HCT116 (cell line): ENCODE data around the gene JAK3. TPM values are rescaled to one million over a fixed set of nuclear protein-coding genes. Genes with fewer than 3 reads are reported as not detected.

Experiments used
- ATAC-seq: fragments of 200-7000 bp; cut with Tn5 transposase; 2 replicates; pipeline ENCODE4 v1.9.1; 2020; ENCODE audit warnings: mild to moderate bottlenecking, moderate library complexity
- BruUV-seq: library from RNA; stranded (reverse); fragments of 400-500 nt; replicated peaks from 2 replicates; lab custom pipeline; 2021; lab: Mats Ljungman, UMichigan
- CTCF ChIA-PET: fragments of 300-600 bp; sonication (Branson Sonifier 250); formaldehyde crosslinking; loops from one replicate; lab custom pipeline; 2021; ENCODE audit warnings: antibody characterized with exemption; lab: Charles Lee
- POLR2A ChIA-PET: fragments of 300-600, 350-600 bp; sonication (Branson Sonifier 250); formaldehyde crosslinking; loops from one replicate; lab custom pipeline; 2021; ENCODE audit warnings: antibody characterized with exemption; lab: Charles Lee
- RAD21 ChIA-PET, 2 experiments: fragments of 300-600 bp; sonication (Branson Sonifier 250); formaldehyde crosslinking; loops; one replicate each; lab custom pipeline; 2023; ENCODE audit warnings: low total read pairs in 2 of 2; ENCODE audit not compliant: uncharacterized antibody in 2 of 2, unreplicated experiment in 2 of 2, low non-redundant PET in 1 of 2; lab: Charles Lee
- DNase-seq: peaks from one replicate; pipeline ENCODE4 v3.0.0-alpha.2; 2010; ENCODE audit warnings: low read depth, low spot score
- H2AFZ ChIP-seq: fragments of 200-600 bp; shearing (Covaris generic), sonication (generic); 2 replicates; pipeline ENCODE4 v1.6.1; 2017; ENCODE audit warnings: low read depth, mixed run types, mixed read lengths, antibody characterized with exemption, low read length; ENCODE audit not compliant: poor library complexity, severe bottlenecking
- H3K27ac ChIP-seq: 2 replicates; pipeline ENCODE4 v1.5.1; 2012; ENCODE audit warnings: low read depth, low read length
- H3K27me3 ChIP-seq: fragments of 200-600 bp; sonication (generic); 2 replicates; pipeline ENCODE4 v1.6.1; 2016; ENCODE audit warnings: mixed run types, low read length, mixed read lengths; ENCODE audit not compliant: insufficient read depth
- H3K36me3 ChIP-seq, 2 experiments: fragments of 200-500 bp in 1 of 2; fragments of 200-600 bp in 1 of 2; sonication (Bioruptor generic) in 1 of 2; sonication (generic) in 1 of 2; 2 replicates each; pipeline versions ENCODE4 v1.5.1 to v1.6.1; 2014 to 2016; ENCODE audit warnings: low read length in 2 of 2, inconsistent platforms in 1 of 2, mixed read lengths in 1 of 2, mixed run types in 1 of 2; ENCODE audit not compliant: insufficient read depth in 2 of 2, control insufficient read depth in 1 of 2
- H3K4me1 ChIP-seq, 2 experiments: fragments of 200-600 bp in 1 of 2; sonication (generic) in 1 of 2; 2 replicates each; pipeline versions ENCODE4 v1.5.1 to v1.6.1; 2012 to 2017; ENCODE audit warnings: low read length in 2 of 2, inconsistent platforms in 1 of 2, mild to moderate bottlenecking in 1 of 2, mixed read lengths in 1 of 2, mixed run types in 1 of 2, moderate library complexity in 1 of 2; ENCODE audit not compliant: insufficient read depth in 2 of 2, control insufficient read depth in 1 of 2
- H3K4me2 ChIP-seq: fragments of 200-600 bp; sonication (generic); 2 replicates; pipeline ENCODE4 v1.6.1; 2017; ENCODE audit warnings: mixed run types, low read length, mixed read lengths
- H3K4me3 ChIP-seq, 2 experiments: fragments of 200-600 bp in 1 of 2; sonication (generic) in 1 of 2; replicated peaks in 1 of 2; 2 replicates each; pipeline ENCODE4 v1.5.1; 2011 to 2016; ENCODE audit warnings: low read length in 2 of 2, control low read depth in 1 of 2, low read depth in 1 of 2, mild to moderate bottlenecking in 1 of 2, mixed read lengths in 1 of 2, mixed run types in 1 of 2
- H3K79me2 ChIP-seq: fragments of 200-600 bp; sonication (generic); 2 replicates; pipeline ENCODE4 v1.6.1; 2017; ENCODE audit warnings: mild to moderate bottlenecking, mixed run types, low read length, moderate library complexity, mixed read lengths; ENCODE audit not compliant: insufficient read depth
- H3K9ac ChIP-seq: fragments of 200-600 bp; sonication (generic); 2 replicates; pipeline ENCODE4 v1.6.1; 2016; ENCODE audit warnings: low read length, mixed read lengths
- H3K9me2 ChIP-seq: fragments of 200-600 bp; sonication (generic), shearing (Covaris generic); 2 replicates; pipeline ENCODE4 v1.6.1; 2017; ENCODE audit warnings: mixed run types, mild to moderate bottlenecking, moderate library complexity; ENCODE audit not compliant: insufficient read depth
- H3K9me3 ChIP-seq, 2 experiments: fragments of 200-500 bp in 1 of 2; fragments of 200-600 bp in 1 of 2; sonication (Bioruptor generic) in 1 of 2; sonication (generic) in 1 of 2; 2 replicates each; pipeline ENCODE4 v1.6.1; 2014 to 2017; ENCODE audit warnings: low read length in 2 of 2, mixed read lengths in 2 of 2, inconsistent platforms in 1 of 2, low read depth in 1 of 2, mild to moderate bottlenecking in 1 of 2, mixed run types in 1 of 2, moderate library complexity in 1 of 2; ENCODE audit not compliant: control insufficient read depth in 1 of 2, insufficient read depth in 1 of 2
- H4K20me1 ChIP-seq: fragments of 200-600 bp; sonication (generic), shearing (Covaris generic); 2 replicates; pipeline ENCODE4 v1.6.1; 2017; ENCODE audit warnings: mixed run types, mild to moderate bottlenecking, moderate library complexity; ENCODE audit not compliant: insufficient read depth
- ATF3 ChIP-seq: IDR thresholded peaks from 2 replicates; pipeline ENCODE4 v1.6.1; 2012
- CEBPB ChIP-seq: IDR thresholded peaks from 2 replicates; pipeline ENCODE4 v1.6.1; 2012; ENCODE audit warnings: low read depth
- CTCF ChIP-seq, 3 experiments: fragments of 200-600 bp in 1 of 3; sonication (generic) in 1 of 3; IDR thresholded peaks in 2 of 3; conservative IDR thresholded peaks in 1 of 3; 2 replicates each; pipeline ENCODE4 v1.5.1; 2012 to 2017; ENCODE audit warnings: low read depth in 2 of 3, low read length in 2 of 3, antibody characterized with exemption in 1 of 3, borderline replicate concordance in 1 of 3, control low read depth in 1 of 3, mild to moderate bottlenecking in 1 of 3, mixed read lengths in 1 of 3, mixed run types in 1 of 3, moderate library complexity in 1 of 3; ENCODE audit not compliant: insufficient read depth in 1 of 3
- ELF1 ChIP-seq: IDR thresholded peaks from 2 replicates; pipeline ENCODE4 v1.6.1; 2012; ENCODE audit warnings: low read depth, borderline replicate concordance
- EZH2 ChIP-seq: fragments of 200-600 bp; sonication (generic); IDR thresholded peaks from 2 replicates; pipeline ENCODE4 v1.6.1; 2017; ENCODE audit warnings: antibody characterized with exemption, mixed run types
- EZH2phosphoT487 ChIP-seq: fragments of 200-600 bp; IDR thresholded peaks from 2 replicates; pipeline ENCODE4 v1.6.1; 2018; ENCODE audit warnings: antibody characterized with exemption, borderline replicate concordance
- FOSL1 ChIP-seq: IDR thresholded peaks from 2 replicates; pipeline ENCODE4 v1.6.1; 2012; ENCODE audit warnings: low read depth
- POLR2A ChIP-seq: IDR thresholded peaks from 2 replicates; pipeline ENCODE4 v1.7.0; 2011; ENCODE audit warnings: borderline replicate concordance; ENCODE audit not compliant: insufficient read depth, insufficient read length; ENCODE audit errors: extremely low read depth
- POLR2AphosphoS5 ChIP-seq: IDR thresholded peaks from 2 replicates; pipeline ENCODE4 v1.6.1; 2011; ENCODE audit warnings: mild to moderate bottlenecking, low read depth, low read length, moderate library complexity
- RAD21 ChIP-seq: IDR thresholded peaks from 2 replicates; pipeline ENCODE4 v1.6.1; 2012; ENCODE audit warnings: low read depth, mild to moderate bottlenecking
- SIN3A ChIP-seq: IDR thresholded peaks from 2 replicates; pipeline ENCODE4 v1.6.1; 2012; ENCODE audit warnings: low read depth
- SP1 ChIP-seq: IDR thresholded peaks from 2 replicates; pipeline ENCODE4 v1.6.1; 2012; ENCODE audit warnings: low read depth
- ZBTB33 ChIP-seq: IDR thresholded peaks from 2 replicates; pipeline ENCODE4 v1.6.1; 2011; ENCODE audit warnings: mild to moderate bottlenecking, low read length, moderate library complexity; ENCODE audit not compliant: insufficient replicate concordance; ENCODE audit errors: extremely low read depth
- ZFX ChIP-seq: fragments of 450-650 bp; IDR thresholded peaks from 2 replicates; pipeline ENCODE4 v1.6.1; 2017
- ZNF274 ChIP-seq: fragments of 200-500 bp; sonication (Bioruptor generic); IDR thresholded peaks from 2 replicates; pipeline ENCODE4 v1.6.1; 2014; ENCODE audit warnings: mild to moderate bottlenecking, low read depth, low read length, inconsistent platforms
- intact Hi-C: fragments of 100-400 bp; cut with micrococcal nuclease; formaldehyde crosslinking; loops from 2 replicates; pipeline ENCODE4 v1.10.0; 2022
- total RNA-seq: library from RNA; stranded (reverse); gene quantifications from one replicate; pipeline ENCODE4 v1.2.1, GENCODE V29; 2021; ENCODE audit not compliant: unreplicated experiment

JAK3 gene
- total RNA-seq, 1 experiment from 2014 or later: 5.7 TPM

- Histone ChIP-seq H3K9ac (peak overlapping the region; percentile 100), H3K79me2 (peaks cover 41% of the 10 kb centered on the region), H3K27ac (peak overlapping the region; percentile 84), H2AFZ (no peak overlapping the region), H4K20me1 (peaks cover 17% of the 10 kb centered on the region; the same call in 1 of the 2 replicates), H3K9me3 (no peaks in the 10 kb centered on the region), H3K27me3 (no peaks in the 10 kb centered on the region), H3K9me2 (no peaks in the 10 kb centered on the region), H3K4me3 (peak overlapping the region; percentile 82 to 93), H3K4me2 (peak overlapping the region; percentile 92), H3K4me1 (peaks cover 36 to 59% of the 10 kb centered on the region in 2 experiments), H3K36me3 (peaks cover 20 to 46% of the 10 kb centered on the region in 2 experiments)
- TF ChIP-seq ATF3 (no peak), EZH2phosphoT487 (no peak), ELF1 (no peak), POLR2A (no peak), RAD21 (no peak)
- POLR2A ChIA-PET: interaction anchor here (1.1 to 2.2 kb wide), 2 partner anchors 70 to 89 kb away, joined by 3 to 61 read pairs; partner anchors contain the start of gene CCDC124
- intact Hi-C loops: no loop called here
- ATAC-seq: no peak
- CTCF ChIA-PET: no interaction called here
- no TSS peak for BruUV-seq
- RAD21 ChIA-PET: no interaction called here
- no peak for DNase-seq
Measured at GRCh38 chr19:17860993-17861360, 13.2 kb upstream of the JAK3 start.

- Histone ChIP-seq H3K36me3 (peaks cover 20 to 46% of the 10 kb centered on the region in 2 experiments), H3K27ac (peak overlapping the region; percentile 84), H3K4me3 (peak overlapping the region; percentile 82 to 93), H3K4me1 (peaks cover 31 to 57% of the 10 kb centered on the region in 2 experiments), H3K27me3 (no peaks in the 10 kb centered on the region), H3K4me2 (peak overlapping the region; percentile 92), H3K9me2 (no peaks in the 10 kb centered on the region), H2AFZ (no peak overlapping the region), H3K79me2 (peaks cover 41% of the 10 kb centered on the region), H3K9ac (peak overlapping the region; percentile 100), H4K20me1 (peaks cover 17% of the 10 kb centered on the region; the same call in 1 of the 2 replicates), H3K9me3 (no peaks in the 10 kb centered on the region)
- RAD21 ChIA-PET: interaction anchor here in 1 of 2 experiments (1.5 kb wide), 1 partner anchor 72 kb away, joined by 15 read pairs; the partner anchor contains the start of gene CCDC124
- POLR2A ChIA-PET: interaction anchor here (1.0 to 2.2 kb wide), 5 partner anchors 10 to 281 kb away, joined by 3 to 61 read pairs (median 14); partner anchors contain the start of genes CCDC124 and SLC5A5
- DNase-seq: no peak
- intact Hi-C loops: no loop called here
- TSS peak; percentile 59 for BruUV-seq
- CTCF ChIA-PET: interaction anchor here (2.2 kb wide), 1 partner anchor 137 kb away, joined by 14 read pairs; no protein-coding TSS in a partner anchor
- no peak for ATAC-seq
- TF ChIP-seq POLR2AphosphoS5: no peak
- TF ChIP-seq ZFX: no peak
- no peak for TF ChIP-seq CEBPB
- no peak for TF ChIP-seq CTCF (IDR thresholded peaks at IDR 0.05 in 2 of 3, conservative IDR thresholded peaks at IDR 0.05 in 1 of 3; ENCODE audit: borderline replicate concordance in 1 of 3, insufficient read depth in 1 of 3, low read depth in 2 of 3, low read length in 2 of 3)
- TF ChIP-seq ZNF274: no peak
- no peak for TF ChIP-seq ATF3
- TF ChIP-seq ZBTB33: no peak
- TF ChIP-seq FOSL1: no peak
- TF ChIP-seq EZH2: no peak
- TF ChIP-seq SP1: no peak
- TF ChIP-seq RAD21: no peak
- no peak for TF ChIP-seq SIN3A
Measured at GRCh38 chr19:17860331-17860992, 12.7 kb upstream of the JAK3 start.
